PFSK-1 (cell line): ENCODE data around the gene RAB11FIP3.

Experiments
- FOXP2 ChIP-seq: optimal IDR thresholded peaks from 2 replicates; pipeline ENCODE3; 2011; ENCODE audit warnings: borderline replicate concordance, control low read depth, inconsistent platforms; ENCODE audit not compliant: insufficient read depth; ENCODE audit errors: extremely low read length, extremely low read depth
- SIN3A ChIP-seq: IDR thresholded peaks from 2 replicates; pipeline ENCODE4 v1.6.1; 2012; ENCODE audit warnings: mild to moderate bottlenecking, low read length, moderate library complexity, borderline replicate concordance; ENCODE audit not compliant: insufficient read depth

DNA sequence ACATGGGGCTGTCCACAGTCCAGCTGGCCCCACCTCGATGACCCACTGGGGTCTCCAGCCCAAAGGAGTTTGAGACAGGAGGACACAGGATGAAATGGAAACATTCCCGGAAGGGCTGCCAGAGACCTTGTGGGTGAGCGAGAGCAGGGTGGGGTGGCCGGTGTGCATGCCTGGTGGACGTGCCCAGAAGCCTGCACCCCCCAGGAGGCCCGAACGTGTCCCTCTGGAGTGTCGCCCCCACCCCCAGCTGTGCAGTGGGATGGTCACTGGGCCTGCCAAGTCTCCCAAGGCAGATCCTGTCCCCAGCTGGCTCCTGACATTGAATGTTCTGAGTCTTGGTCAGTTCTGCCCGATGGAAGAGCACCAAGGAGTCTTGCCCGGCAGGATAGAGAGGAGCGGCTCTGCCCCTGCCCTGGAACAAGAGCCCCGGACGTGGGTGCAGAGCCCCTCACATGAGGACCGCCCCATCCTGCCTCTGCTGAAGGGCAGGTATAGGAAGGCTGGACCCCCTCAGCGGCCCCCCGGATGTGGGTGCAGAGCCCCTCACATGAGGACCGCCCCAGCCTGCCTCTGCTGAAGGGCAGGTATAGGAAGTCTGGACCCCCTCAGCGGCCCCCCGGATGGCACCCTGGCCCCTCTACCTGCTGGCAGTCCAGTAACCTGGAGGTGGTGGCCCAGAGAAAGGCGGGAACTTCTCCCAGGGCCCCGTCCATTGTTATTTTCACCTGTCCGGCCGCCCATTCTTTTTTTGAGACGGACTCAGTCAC, 99.0 kb downstream of the RAB11FIP3 start:
- TF ChIP-seq FOXP2 (no peak), SIN3A (no peak)
